NCI-H1694 (cell line): ENCODE results near the gene PHF10.
"Not testable (repeated sequence)": the region's sequence is repeated elsewhere in the genome, so short reads cannot be mapped to it uniquely, and the experiment has no call there.

Experiments
- DNase-seq: peaks from one replicate; lab custom pipeline; 2025; lab: John Stamatoyannopoulos, UW

The PHF10 gene

GRCh38 chr6:169724494-169725124, at the start of gene PHF10:
PHF10 (minus strand) TSS chr6:169724500; CDS start chr6:169723931, 569 bp downstream.
- DNase-seq = peak; percentile 44

- no peak for DNase-seq
Measured at GRCh38 chr6:169766921-169767736, 42.8 kb upstream of the PHF10 start.

- no peak for DNase-seq
Measured at GRCh38 chr6:169766232-169766631, 41.9 kb upstream of the PHF10 start.

GRCh38 chr6:169765789-169766188, 41.5 kb upstream of the PHF10 start:
- not testable (repeated sequence) for DNase-seq

GRCh38 chr6:169763881-169764280, 39.6 kb upstream of the PHF10 start:
- DNase-seq = no peak

GRCh38 chr6:169763308-169763707, 39.0 kb upstream of the PHF10 start:
- no peak for DNase-seq

- no peak for DNase-seq
Measured at GRCh38 chr6:169755162-169755561, 30.9 kb upstream of the PHF10 start.

- no peak for DNase-seq
Measured at GRCh38 chr6:169752074-169752623, 27.8 kb upstream of the PHF10 start.

GRCh38 chr6:169751242-169752073, 27.2 kb upstream of the PHF10 start, which contains the start of the genes DYNLT2 and ERMARD:
DYNLT2 (minus strand) TSS chr6:169751572; CDS start chr6:169751458, 114 bp downstream.
ERMARD (plus strand) TSS chr6:169751622; CDS start chr6:169751658, 36 bp downstream.
- peak; percentile 54 for DNase-seq

GRCh38 chr6:169746556-169746955, 22.3 kb upstream of the PHF10 start:
- no peak for DNase-seq

- DNase-seq = no peak
Measured at GRCh38 chr6:169745405-169745804, 21.1 kb upstream of the PHF10 start.

- no peak for DNase-seq
Measured at GRCh38 chr6:169741344-169741743, 17.0 kb upstream of the PHF10 start.

- DNase-seq = no peak
Measured at GRCh38 chr6:169738976-169739529, 14.8 kb upstream of the PHF10 start.

GRCh38 chr6:169738204-169738975, 14.1 kb upstream of the PHF10 start:
- no peak for DNase-seq

GRCh38 chr6:169729961-169730360, 5.7 kb upstream of the PHF10 start:
- no peak for DNase-seq

GRCh38 chr6:169726963-169727362, 2.7 kb upstream of the PHF10 start:
- DNase-seq = no peak

- DNase-seq = no peak
Measured at GRCh38 chr6:169726049-169726400, 1.7 kb upstream of the PHF10 start.

- no peak for DNase-seq
Measured at GRCh38 chr6:169725125-169726048, 1.1 kb upstream of the PHF10 start.

GRCh38 chr6:169723991-169724493, 258 bp downstream of the PHF10 start:
- DNase-seq = no peak
